Measurements from ENCODE around the gene ANKRD17.
"Not testable (repeated sequence)": the region's sequence is repeated elsewhere in the genome, so short reads cannot be mapped to it uniquely, and the experiment has no call there.

ANKRD17 gene

GRCh38 chr4:73248416-73248815 is 10.2 kb downstream of the ANKRD17 start:
- DNase-seq: no peak

- DNase-seq: no peak
Observed at GRCh38 chr4:73247100-73247499, 11.5 kb downstream of the ANKRD17 start.

GRCh38 chr4:73245955-73246354 is 12.6 kb downstream of the ANKRD17 start:
- no peak for DNase-seq

- DNase-seq: no peak
Observed at GRCh38 chr4:73244945-73245601, 13.5 kb downstream of the ANKRD17 start.

GRCh38 chr4:73237044-73237443 is 21.6 kb downstream of the ANKRD17 start:
- DNase-seq: no peak

GRCh38 chr4:73236151-73236550 is 22.4 kb downstream of the ANKRD17 start:
- DNase-seq: no peak

- no peak for DNase-seq
Observed at GRCh38 chr4:73234712-73235111, 23.9 kb downstream of the ANKRD17 start.

GRCh38 chr4:73231518-73232487 is 26.8 kb downstream of the ANKRD17 start:
- no peak for DNase-seq

GRCh38 chr4:73230865-73231517 is 27.6 kb downstream of the ANKRD17 start:
- DNase-seq: no peak

- not testable (repeated sequence) for DNase-seq
Observed at GRCh38 chr4:73228800-73229199, 29.8 kb downstream of the ANKRD17 start.

GRCh38 chr4:73224886-73225285 is 33.7 kb downstream of the ANKRD17 start:
- DNase-seq: no peak

GRCh38 chr4:73223258-73223650 is 35.3 kb downstream of the ANKRD17 start:
- DNase-seq: no peak

GRCh38 chr4:73222466-73223257 is 35.9 kb downstream of the ANKRD17 start:
- DNase-seq: peak in 4 of 5 experiments; percentile 2 to 95 (median 54)

- DNase-seq: no peak
Observed at GRCh38 chr4:73221734-73222133, 36.9 kb downstream of the ANKRD17 start.

GRCh38 chr4:73220815-73221214 is 37.8 kb downstream of the ANKRD17 start:
- no peak for DNase-seq

- DNase-seq: no peak
Observed at GRCh38 chr4:73213916-73214653, 44.5 kb downstream of the ANKRD17 start.

GRCh38 chr4:73212982-73213730 is 45.4 kb downstream of the ANKRD17 start:
- no peak for DNase-seq

GRCh38 chr4:73211968-73212367 is 46.6 kb downstream of the ANKRD17 start:
- DNase-seq: no peak

- no peak for DNase-seq
Observed at GRCh38 chr4:73208376-73208775, 50.2 kb downstream of the ANKRD17 start.

GRCh38 chr4:73206236-73206635 is 52.4 kb downstream of the ANKRD17 start:
- DNase-seq: no peak

GRCh38 chr4:73205482-73205881 is 53.1 kb downstream of the ANKRD17 start:
- no peak for DNase-seq
